HEK293 (cell line): ENCODE results near the gene CCDC9.

ENCODE experiments used
- CTCF ChIA-PET: fragments of 350-600 bp; formaldehyde crosslinking; extraction: SDS; loops from one replicate; lab custom pipeline; 2021; ENCODE audit warnings: antibody characterized with exemption; lab: Yijun Ruan, JAX
- POLR2A ChIA-PET: fragments of 300-600 bp; formaldehyde crosslinking; extraction: SDS; loops from one replicate; lab custom pipeline; 2020; ENCODE audit warnings: antibody characterized with exemption, inconsistent platforms; lab: Yijun Ruan, JAX
- H3K27ac ChIP-seq: fragments of 200-500 bp; sonication (Bioruptor generic); 2 replicates; pipeline ENCODE4 v1.5.1; 2014; ENCODE audit warnings: low read depth, low read length, control low read depth, inconsistent platforms; ENCODE audit errors: extremely low read depth
- H3K36me3 ChIP-seq, 2 experiments: fragments of 200-500 bp in 1 of 2; sonication (Bioruptor generic) in 1 of 2; 1 replicate in 1 of 2; 2 replicates in 1 of 2; pipeline ENCODE4 v1.5.1; 2014 to 2017; ENCODE audit warnings: inconsistent platforms in 2 of 2, low read length in 2 of 2; ENCODE audit not compliant: control insufficient read depth in 2 of 2, insufficient read depth in 1 of 2
- H3K4me1 ChIP-seq: fragments of 200-500 bp; sonication (Bioruptor generic); 2 replicates; pipeline ENCODE4 v1.5.1; 2014; ENCODE audit warnings: mild to moderate bottlenecking, low read length, inconsistent platforms; ENCODE audit not compliant: control insufficient read depth, insufficient read depth
- H3K4me3 ChIP-seq: 2 replicates; pipeline ENCODE4 v1.5.1; 2011; ENCODE audit warnings: low read depth, mild to moderate bottlenecking, control low read depth, low read length, moderate library complexity
- H3K9me3 ChIP-seq: fragments of 200-500 bp; sonication (Bioruptor generic); 2 replicates; pipeline ENCODE4 v1.5.1; 2014; ENCODE audit warnings: low read depth, low read length, inconsistent platforms; ENCODE audit not compliant: control insufficient read depth, insufficient read depth
- GLI2 ChIP-seq: fragments of 450-650 bp; formaldehyde crosslinking; IDR thresholded peaks from 2 replicates; pipeline ENCODE4; 2017; ENCODE audit warnings: missing biosample characterization, missing genetic modification characterization, low read depth, borderline replicate concordance
- GLI4 ChIP-seq: fragments of 450-650 bp; formaldehyde crosslinking; IDR thresholded peaks from 2 replicates; pipeline ENCODE4 v1.5.1; 2016; ENCODE audit warnings: missing biosample characterization, missing genetic modification characterization
- HIC1 ChIP-seq: fragments of 450-650 bp; formaldehyde crosslinking; IDR thresholded peaks from 2 replicates; pipeline ENCODE4 v1.5.1; 2016; ENCODE audit warnings: missing biosample characterization, missing genetic modification characterization
- SCRT2 ChIP-seq: fragments of 450-650 bp; formaldehyde crosslinking; IDR thresholded peaks from 2 replicates; pipeline ENCODE4 v1.5.1; 2016; ENCODE audit warnings: missing biosample characterization, missing genetic modification characterization
- ZBTB21 ChIP-seq: fragments of 450-650 bp; formaldehyde crosslinking; IDR thresholded peaks from 2 replicates; pipeline ENCODE4 v1.5.1; 2017; ENCODE audit warnings: missing biosample characterization, missing genetic modification characterization
- ZBTB6 ChIP-seq: fragments of 450-650 bp; formaldehyde crosslinking; IDR thresholded peaks from 2 replicates; pipeline ENCODE4 v1.5.1; 2017; ENCODE audit warnings: missing biosample characterization, missing genetic modification characterization
- ZBTB8A ChIP-seq: fragments of 450-650 bp; formaldehyde crosslinking; IDR thresholded peaks from 2 replicates; pipeline ENCODE4 v1.5.1; 2016; ENCODE audit warnings: missing biosample characterization, missing genetic modification characterization
- ZNF132 ChIP-seq: fragments of 450-650 bp; formaldehyde crosslinking; IDR thresholded peaks from 2 replicates; pipeline ENCODE4 v1.5.1; 2017; ENCODE audit warnings: missing biosample characterization, missing genetic modification characterization, borderline replicate concordance
- ZNF155 ChIP-seq: fragments of 450-650 bp; formaldehyde crosslinking; IDR thresholded peaks from 2 replicates; pipeline ENCODE4 v1.5.1; 2016; ENCODE audit warnings: missing biosample characterization, missing genetic modification characterization
- ZNF16 ChIP-seq: fragments of 450-650 bp; formaldehyde crosslinking; IDR thresholded peaks from 2 replicates; pipeline ENCODE4 v1.5.1; 2016; ENCODE audit warnings: low read depth, missing biosample characterization, missing genetic modification characterization
- ZNF221 ChIP-seq: fragments of 450-650 bp; formaldehyde crosslinking; IDR thresholded peaks from 2 replicates; pipeline ENCODE4 v1.5.1; 2017; ENCODE audit warnings: missing biosample characterization, missing genetic modification characterization, borderline replicate concordance
- ZNF280C ChIP-seq: fragments of 450-650 bp; formaldehyde crosslinking; IDR thresholded peaks from 2 replicates; pipeline ENCODE4 v1.5.1; 2016; ENCODE audit warnings: missing biosample characterization, missing genetic modification characterization
- ZNF335 ChIP-seq: fragments of 450-650 bp; formaldehyde crosslinking; conservative IDR thresholded peaks from 2 replicates; pipeline ENCODE4 v1.5.1; 2016; ENCODE audit warnings: missing biosample characterization, missing genetic modification characterization
- ZNF341 ChIP-seq: fragments of 450-650 bp; formaldehyde crosslinking; IDR thresholded peaks from 2 replicates; pipeline ENCODE4; 2016; ENCODE audit warnings: low read depth, missing biosample characterization, missing genetic modification characterization
- ZNF394 ChIP-seq: fragments of 450-650 bp; formaldehyde crosslinking; IDR thresholded peaks from 2 replicates; pipeline ENCODE4 v1.5.1; 2016; ENCODE audit warnings: missing biosample characterization, missing genetic modification characterization, mild to moderate bottlenecking, moderate library complexity, borderline replicate concordance
- ZNF404 ChIP-seq: fragments of 450-650 bp; formaldehyde crosslinking; IDR thresholded peaks from 2 replicates; pipeline ENCODE4 v1.5.1; 2017; ENCODE audit warnings: missing biosample characterization, missing genetic modification characterization
- ZNF426 ChIP-seq: fragments of 450-650 bp; formaldehyde crosslinking; IDR thresholded peaks from 2 replicates; pipeline ENCODE4 v1.5.1; 2017; ENCODE audit warnings: missing biosample characterization, missing genetic modification characterization, mild to moderate bottlenecking, inconsistent platforms, moderate library complexity
- ZNF449 ChIP-seq: fragments of 450-650 bp; formaldehyde crosslinking; IDR thresholded peaks from 2 replicates; pipeline ENCODE4 v1.5.1; 2017; ENCODE audit warnings: missing biosample characterization, mild to moderate bottlenecking, missing genetic modification characterization, moderate library complexity
- ZNF473 ChIP-seq: fragments of 450-650 bp; formaldehyde crosslinking; IDR thresholded peaks from 2 replicates; pipeline ENCODE4 v1.5.1; 2017; ENCODE audit warnings: missing biosample characterization, missing genetic modification characterization
- ZNF544 ChIP-seq: fragments of 450-650 bp; formaldehyde crosslinking; IDR thresholded peaks from 2 replicates; pipeline ENCODE4 v1.5.0; 2017; ENCODE audit warnings: missing biosample characterization, missing genetic modification characterization
- ZNF580 ChIP-seq: fragments of 450-650 bp; formaldehyde crosslinking; IDR thresholded peaks from 2 replicates; pipeline ENCODE4 v1.5.1; 2016; ENCODE audit warnings: missing biosample characterization, missing genetic modification characterization
- ZNF585B ChIP-seq: fragments of 450-650 bp; formaldehyde crosslinking; IDR thresholded peaks from 2 replicates; pipeline ENCODE4 v1.5.1; 2016; ENCODE audit warnings: missing biosample characterization, missing genetic modification characterization
- ZNF600 ChIP-seq: fragments of 450-650 bp; formaldehyde crosslinking; IDR thresholded peaks from 2 replicates; pipeline ENCODE4 v1.5.1; 2016; ENCODE audit warnings: missing biosample characterization, missing genetic modification characterization
- ZNF623 ChIP-seq: fragments of 450-650 bp; formaldehyde crosslinking; IDR thresholded peaks from 2 replicates; pipeline ENCODE4 v1.5.1; 2016; ENCODE audit warnings: missing biosample characterization, missing genetic modification characterization
- ZNF629 ChIP-seq: fragments of 450-650 bp; formaldehyde crosslinking; IDR thresholded peaks from 2 replicates; pipeline ENCODE4 v1.5.1; 2017; ENCODE audit warnings: missing biosample characterization, missing genetic modification characterization
- ZNF677 ChIP-seq: fragments of 450-650 bp; IDR thresholded peaks from 2 replicates; pipeline ENCODE4 v1.5.0; 2018; ENCODE audit warnings: missing biosample characterization, mild to moderate bottlenecking, missing genetic modification characterization, moderate library complexity
- ZNF777 ChIP-seq: fragments of 450-650 bp; formaldehyde crosslinking; IDR thresholded peaks from 2 replicates; pipeline ENCODE4 v1.5.1; 2017; ENCODE audit warnings: missing biosample characterization, missing genetic modification characterization, borderline replicate concordance
- ZNF791 ChIP-seq: fragments of 450-650 bp; formaldehyde crosslinking; IDR thresholded peaks from 2 replicates; pipeline ENCODE4 v1.5.1; 2016; ENCODE audit warnings: missing biosample characterization, missing genetic modification characterization
- ZNF830 ChIP-seq: fragments of 450-650 bp; IDR thresholded peaks from 2 replicates; pipeline ENCODE4 v1.5.0; 2018; ENCODE audit warnings: missing biosample characterization, missing genetic modification characterization, low read depth, mild to moderate bottlenecking, moderate library complexity

Gene CCDC9

GRCh38 chr19:47226426-47227351 lies 29.6 kb upstream of the CCDC9 start:
- Histone ChIP-seq H3K4me1 (peaks cover 29% of the 10 kb centered on the region), H3K4me3 (peak overlapping the region; percentile 91), H3K9me3 (no peaks in the 10 kb centered on the region), H3K27ac (peak overlapping the region; percentile 92), H3K36me3 (peaks cover 14 to 17% of the 10 kb centered on the region in 2 experiments; a peak in 2 of 3 replicates)
- ChIA-PET POLR2A (interaction anchor here (0.6 to 6.8 kb wide), 28 partner anchors 9 to 626 kb away, joined by 3 to 112 read pairs (median 5); partner anchors contain the start of genes CCDC9, INAFM1, SAE1 and ZC3H4), CTCF (interaction anchor here (0.6 to 7.6 kb wide), 6 partner anchors 16 to 107 kb away, joined by 3 to 86 read pairs (median 4); no protein-coding TSS in a partner anchor)
- no peak; the same call in 1 of the 2 replicates for TF ChIP-seq HIC1
- no peak for TF ChIP-seq ZNF473 (tag by site-specific recombination)
- no peak for TF ChIP-seq ZNF544 (tag by site-specific recombination)
- TF ChIP-seq ZNF426 (tag by site-specific recombination), result no peak
- peak; percentile 27; the same call in 1 of the 2 replicates for TF ChIP-seq ZNF629 (tag by site-specific recombination)
- TF ChIP-seq ZNF280C (tag by site-specific recombination), result no peak
- TF ChIP-seq ZNF394 (tag by site-specific recombination), result peak; percentile 73
- TF ChIP-seq ZNF600 (tag by site-specific recombination), result peak; percentile 70
- TF ChIP-seq ZNF404, result no peak
- TF ChIP-seq ZNF791 (tag by site-specific recombination), result no peak; the same call in 1 of the 2 replicates
- peak; percentile 56; the same call in 1 of the 2 replicates for TF ChIP-seq ZNF580 (tag by site-specific recombination)
- no peak for TF ChIP-seq ZNF677 (tag by site-specific recombination)
- TF ChIP-seq ZNF623, result 0 out of 2 replicates have a peak, but pooled peaks have one; percentile 13
- TF ChIP-seq GLI4, result no peak
- TF ChIP-seq ZNF335, result no peak; the same call in 1 of the 2 replicates
- no peak for TF ChIP-seq ZNF830
- no peak for TF ChIP-seq ZNF155
- TF ChIP-seq ZBTB21 (tag by site-specific recombination), result no peak
- TF ChIP-seq SCRT2, result no peak
- peak; percentile 85 for TF ChIP-seq ZBTB8A (tag by site-specific recombination)
- TF ChIP-seq ZNF777, result peak; percentile 75; the same call in 1 of the 2 replicates
- TF ChIP-seq ZNF449 (tag by site-specific recombination), result peak; percentile 50
- no peak for TF ChIP-seq ZNF585B (tag by site-specific recombination)
- TF ChIP-seq ZBTB6 (tag by site-specific recombination), result no peak
- TF ChIP-seq ZNF221 (tag by site-specific recombination), result no peak
- no peak for TF ChIP-seq ZNF16 (tag by site-specific recombination)
- TF ChIP-seq GLI2 (tag by site-specific recombination), result no peak
- no peak for TF ChIP-seq ZNF341 (tag by site-specific recombination)
- no peak for TF ChIP-seq ZNF132 (tag by site-specific recombination)
